ENCODE measurements around the gene SPINT3. TPM values are rescaled to one million over a fixed set of nuclear protein-coding genes. Genes with fewer than 3 reads are reported as not detected.

The SPINT3 gene
- total RNA-seq, 3 donors from 2014 or later (not counting 1 experiment from before 2014, with no cell fraction given), result not detected

DNA sequence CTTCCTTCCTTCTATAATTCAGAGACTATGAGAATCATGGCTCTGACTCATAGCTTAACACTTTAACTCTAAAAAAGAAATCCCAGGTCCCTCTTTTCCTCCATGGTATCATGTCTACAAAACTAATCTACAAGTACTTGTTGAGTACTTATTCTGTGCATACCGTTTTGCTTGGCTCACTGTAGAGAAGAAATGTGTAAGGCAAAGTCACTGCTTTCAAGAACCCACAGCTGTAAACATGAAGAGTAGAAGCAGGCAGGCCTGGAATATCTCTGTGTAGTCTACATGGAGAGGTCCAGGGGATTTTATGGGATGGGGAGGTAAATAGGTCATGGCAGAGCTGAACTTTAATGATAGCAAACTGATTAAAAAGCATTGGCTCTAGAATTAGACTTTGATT, 13.8 kb downstream of the SPINT3 start:
- Mint-ChIP-seq H3K4me3 (no peak overlapping the region), H3K4me1 (no peaks in the 10 kb centered on the region), H3K36me3 (no peaks in the 10 kb centered on the region), H3K27ac (no peak overlapping the region), H3K27me3 (ENCODE audit: low read depth in 2 of 2) (peaks cover 11 to 42% of the 10 kb centered on the region in 2 donors), H3K9me3 (no peaks in the 10 kb centered on the region)
- H3K4me1 ChIP-seq (ENCODE audit: control insufficient read depth, insufficient read depth, low read length), result no peaks in the 10 kb centered on the region
- no peaks in the 10 kb centered on the region for H3K9me3 ChIP-seq (ENCODE audit: control insufficient read depth, insufficient read depth, low read length)
- 83% methylated on average over 1 of the region's 1 CpG for WGBS (ENCODE audit: insufficient coverage)
- TF ChIP-seq CTCF (IDR thresholded peaks at IDR 0.05), result no peak
- H3K4me3 ChIP-seq (ENCODE audit: low read length), result no peak overlapping the region
- no peak overlapping the region for H3K27ac ChIP-seq (ENCODE audit: low read length)
- intact Hi-C loops (cut with micrococcal nuclease), result no loop called here
- peaks cover 7% of the 10 kb centered on the region for H3K27me3 ChIP-seq (ENCODE audit: control insufficient read depth, insufficient read depth, low read length)
- no peak for DNase-seq
- ATAC-seq, result no peak
- H3K36me3 ChIP-seq (ENCODE audit: control insufficient read depth, insufficient read depth, low read length), result no peaks in the 10 kb centered on the region

- WGBS (ENCODE audit: insufficient coverage), result 84% methylated on average over 6 of the region's 6 CpGs
- no peak for TF ChIP-seq CTCF (IDR thresholded peaks at IDR 0.05)
- ATAC-seq, result no peak
These were observed 15.4 kb downstream of the SPINT3 start for GRCh38 chr20:45500022-45500421.

GRCh38 chr20:45497971-45498494, 17.4 kb downstream of the SPINT3 start:
- 86% methylated on average over 3 of the region's 3 CpGs for WGBS (ENCODE audit: insufficient coverage)
- no peak overlapping the region for H3K4me3 Mint-ChIP-seq
- H3K27ac Mint-ChIP-seq, result no peak overlapping the region
- H3K9me3 ChIP-seq (ENCODE audit: control insufficient read depth, insufficient read depth, low read length), result no peaks in the 10 kb centered on the region
- H3K4me1 ChIP-seq (ENCODE audit: control insufficient read depth, insufficient read depth, low read length), result no peaks in the 10 kb centered on the region
- intact Hi-C loops (cut with micrococcal nuclease), result no loop called here
- H3K9me3 Mint-ChIP-seq, result no peaks in the 10 kb centered on the region
- H3K4me3 ChIP-seq (ENCODE audit: low read length), result no peak overlapping the region
- H3K27me3 Mint-ChIP-seq (ENCODE audit: low read depth in 2 of 2), result peaks cover 4 to 49% of the 10 kb centered on the region in 2 donors
- no peaks in the 10 kb centered on the region for H3K4me1 Mint-ChIP-seq
- no peak overlapping the region for H3K27ac ChIP-seq (ENCODE audit: low read length)
- TF ChIP-seq CTCF (IDR thresholded peaks at IDR 0.05), result no peak
- no peaks in the 10 kb centered on the region for H3K36me3 Mint-ChIP-seq
- ATAC-seq (no peak), DNase-seq (no peak)
- no peaks in the 10 kb centered on the region for H3K36me3 ChIP-seq (ENCODE audit: control insufficient read depth, insufficient read depth, low read length)
- peaks cover 4% of the 10 kb centered on the region for H3K27me3 ChIP-seq (ENCODE audit: control insufficient read depth, insufficient read depth, low read length)

More at GRCh38 chr20:45500022-45500421, 15.4 kb downstream of the SPINT3 start:
- H3K4me3 Mint-ChIP-seq, result no peak overlapping the region
- Histone ChIP-seq H3K4me1 (ENCODE audit: control insufficient read depth, insufficient read depth, low read length) (no peaks in the 10 kb centered on the region), H3K9me3 (ENCODE audit: control insufficient read depth, insufficient read depth, low read length) (no peaks in the 10 kb centered on the region), H3K36me3 (ENCODE audit: control insufficient read depth, insufficient read depth, low read length) (no peaks in the 10 kb centered on the region), H3K4me3 (ENCODE audit: low read length) (no peak overlapping the region), H3K27ac (ENCODE audit: low read length) (no peak overlapping the region), H3K27me3 (ENCODE audit: control insufficient read depth, insufficient read depth, low read length) (peaks cover 4% of the 10 kb centered on the region)
- H3K27me3 Mint-ChIP-seq (ENCODE audit: low read depth in 2 of 2), result peaks cover 4 to 49% of the 10 kb centered on the region in 2 donors
- no peak for DNase-seq
- H3K4me1 Mint-ChIP-seq, result no peaks in the 10 kb centered on the region
- intact Hi-C loops (cut with micrococcal nuclease), result no loop called here
- H3K27ac Mint-ChIP-seq, result no peak overlapping the region
- no peaks in the 10 kb centered on the region for H3K9me3 Mint-ChIP-seq
- no peaks in the 10 kb centered on the region for H3K36me3 Mint-ChIP-seq

- H3K9me3 Mint-ChIP-seq, result no peaks in the 10 kb centered on the region
- intact Hi-C loops (cut with micrococcal nuclease), result no loop called here
- no peak overlapping the region for H3K4me3 Mint-ChIP-seq
- no peak for TF ChIP-seq CTCF (IDR thresholded peaks at IDR 0.05)
- Histone ChIP-seq H3K4me1 (ENCODE audit: control insufficient read depth, insufficient read depth, low read length) (no peaks in the 10 kb centered on the region), H3K9me3 (ENCODE audit: control insufficient read depth, insufficient read depth, low read length) (no peaks in the 10 kb centered on the region), H3K27ac (ENCODE audit: low read length) (no peak overlapping the region), H3K27me3 (ENCODE audit: control insufficient read depth, insufficient read depth, low read length) (peaks cover under 1% of the 10 kb centered on the region), H3K4me3 (ENCODE audit: low read length) (no peak overlapping the region), H3K36me3 (ENCODE audit: control insufficient read depth, insufficient read depth, low read length) (no peaks in the 10 kb centered on the region)
- no peak overlapping the region for H3K27ac Mint-ChIP-seq
- no peaks in the 10 kb centered on the region for H3K36me3 Mint-ChIP-seq
- no peak for ATAC-seq
- H3K27me3 Mint-ChIP-seq (ENCODE audit: low read depth in 2 of 2), result peaks cover 8 to 47% of the 10 kb centered on the region in 2 donors
- no peak for DNase-seq
- WGBS (ENCODE audit: insufficient coverage), result 86% methylated on average over 3 of the region's 3 CpGs
- no peaks in the 10 kb centered on the region for H3K4me1 Mint-ChIP-seq
These were observed 19.3 kb downstream of the SPINT3 start for GRCh38 chr20:45496166-45496565.
